Right cardiac atrium (tissue), 5 donors: ENCODE data around the gene UBE3B. TPM values are rescaled to one million over a fixed set of nuclear protein-coding genes. Genes with fewer than 3 reads are reported as not detected.
A peak's percentile ranks its signal among the peaks of the same experiment; 100 is the strongest.

Experiments used
- ATAC-seq, 2 donors: fragments of 200-7000 bp; cut with Tn5 transposase; one replicate each; pipeline versions ENCODE4 v1.8.0 to v1.9.1; 2020; ENCODE audit warnings: moderate library complexity in 2 of 2, mild to moderate bottlenecking in 1 of 2
- DNase-seq, 3 donors: peaks; one replicate each; pipeline ENCODE4 v3.0.0-alpha.2; 2020
- H3K27ac ChIP-seq: one replicate; pipeline ENCODE4 v1.5.1; 2013; ENCODE audit warnings: mild to moderate bottlenecking, low read length, control low read depth, moderate library complexity
- H3K27me3 ChIP-seq: one replicate; pipeline ENCODE4 v1.6.1; 2013; ENCODE audit not compliant: control insufficient read depth, insufficient read depth
- H3K4me1 ChIP-seq: one replicate; pipeline ENCODE4 v1.6.1; 2013; ENCODE audit warnings: low read length; ENCODE audit not compliant: control insufficient read depth, insufficient read depth
- H3K4me3 ChIP-seq: one replicate; pipeline ENCODE4 v1.5.1; 2013; ENCODE audit warnings: low read length, control low read depth
- H3K9me3 ChIP-seq: one replicate; pipeline ENCODE4 v1.6.1; 2013; ENCODE audit warnings: low read length; ENCODE audit not compliant: control insufficient read depth
- WGBS: extraction: QIAGEN DNeasy Blood & Tissue Kit; methylation state at CpG from one replicate; pipeline ENCODE4 v1.1.7; 2013; 5-methylcytosine and 5-hydroxymethylcytosine counted together
- intact Hi-C, 4 donors: fragments of 100-400 bp; cut with DNase I; formaldehyde crosslinking; loops; one replicate each; pipeline versions ENCODE4 v1.11.0 to v1.14.0; 2022 to 2023
- polyA plus RNA-seq: library from polyadenylated mRNA; stranded (reverse); fragments of 200-250 nt; gene quantifications from one replicate; pipeline ENCODE4 v1.2.3, GENCODE V29; 2013
- total RNA-seq, 4 donors: library from RNA; stranded (reverse); fragmentation: NEBNext Ultra II Directional; extraction: Animal tissue kit (Norgen Biotek cat#: 25700); gene quantifications; one replicate each; pipeline ENCODE4 v1.2.1, GENCODE V29; 2021
- donor health status: healthy with polysubstance abuse.
- donor health status: DM: no; HTN: yes; CAD: no.
- donor health status: DM: no; HTN: no; CAD: no.
- donor health status: DM: no; HTN: yes; CAD: no; lungs with severe emphysema.
- donor health status: DM: yes; HTN: yes; CAD: no.

Gene UBE3B
- total and polyA plus RNA-seq, 5 donors, result 22.6 to 53.2 (median 46.7) TPM

- Histone ChIP-seq H3K27ac (peak within 1 kb of the TSS; percentile 56), H3K27me3 (no peaks in the 10 kb centered on the region), H3K9me3 (no peaks in the 10 kb centered on the region), H3K4me1 (peaks cover 4% of the 10 kb centered on the region), H3K4me3 (peak within 1 kb of the TSS; percentile 94)
- ATAC-seq, result peak; percentile 98 to 99
- under 1% methylated on average over 74 of the region's 74 CpGs for WGBS
- intact Hi-C loops, result loop anchor here in 1 of 4 donors (10.0 kb wide), 1 partner anchor 58 kb away; no protein-coding TSS in a partner anchor
- peak; percentile 99 to 100 (median 99) for DNase-seq
These were observed 95.8 kb downstream of the UBE3B start, which contains the start of the genes MMAB and MVK for GRCh38 chr12:109573029-109573913. Gene MMAB (minus strand): TSS chr12:109573504. CDS start chr12:109573480, 24 bp downstream. Gene MVK (plus strand): TSS chr12:109573794. CDS start chr12:109574823, 1,029 bp downstream.

- WGBS, result 1% methylated on average over 13 of the region's 13 CpGs
- Histone ChIP-seq H3K27ac (peak overlapping the region; percentile 32), H3K27me3 (no peaks in the 10 kb centered on the region), H3K4me3 (peak overlapping the region; percentile 94), H3K4me1 (peaks cover 4% of the 10 kb centered on the region), H3K9me3 (no peaks in the 10 kb centered on the region)
- intact Hi-C loops, result loop anchor here in 1 of 4 donors (10.0 kb wide), 1 partner anchor 59 kb away; no protein-coding TSS in a partner anchor
- ATAC-seq, result no peak
- no peak for DNase-seq
These were observed 96.4 kb downstream of the UBE3B start for GRCh38 chr12:109573914-109574244.

- no peak overlapping the region for H3K4me3 ChIP-seq
- H3K27me3 ChIP-seq, result no peaks in the 10 kb centered on the region
- no peak overlapping the region for H3K27ac ChIP-seq
- peaks cover 4% of the 10 kb centered on the region for H3K4me1 ChIP-seq
- 88% methylated on average over 3 of the region's 3 CpGs for WGBS
- no peaks in the 10 kb centered on the region for H3K9me3 ChIP-seq
- no peak for DNase-seq
- ATAC-seq, result no peak
- intact Hi-C loops, result loop anchor here in 1 of 4 donors (10.0 kb wide), 1 partner anchor 61 kb away; no protein-coding TSS in a partner anchor
These were observed 98.2 kb downstream of the UBE3B start for GRCh38 chr12:109575683-109576082.

GRCh38 chr12:109577311-109577710 is 99.9 kb downstream of the UBE3B start:
- H3K4me3 ChIP-seq, result no peak overlapping the region

GRCh38 chr12:109578330-109578927 is 101.0 kb downstream of the UBE3B start:
- DNase-seq (no peak), ATAC-seq (no peak)
- H3K9me3 ChIP-seq, result no peaks in the 10 kb centered on the region
- WGBS, result 90% methylated on average over 8 of the region's 8 CpGs
- no peaks in the 10 kb centered on the region for H3K27me3 ChIP-seq
- H3K4me3 ChIP-seq, result no peak overlapping the region
- peaks cover 4% of the 10 kb centered on the region for H3K4me1 ChIP-seq
- intact Hi-C loops, result loop anchor here in 1 of 4 donors (10.0 kb wide), 1 partner anchor 64 kb away; no protein-coding TSS in a partner anchor
- H3K27ac ChIP-seq, result no peak overlapping the region

More at GRCh38 chr12:109577311-109577710, 99.9 kb downstream of the UBE3B start:
- intact Hi-C loops, result loop anchor here in 1 of 4 donors (10.0 kb wide), 1 partner anchor 63 kb away; no protein-coding TSS in a partner anchor
- ATAC-seq, result no peak
- DNase-seq, result no peak
- no peaks in the 10 kb centered on the region for H3K27me3 ChIP-seq
- WGBS, result 92% methylated on average over 1 of the region's 1 CpG
- peaks cover 4% of the 10 kb centered on the region for H3K4me1 ChIP-seq
- no peak overlapping the region for H3K27ac ChIP-seq
- no peaks in the 10 kb centered on the region for H3K9me3 ChIP-seq

GRCh38 chr12:109579639-109580038 is 102.2 kb downstream of the UBE3B start:
- intact Hi-C loops, result loop anchor here in 1 of 4 donors (10.0 kb wide), 1 partner anchor 65 kb away; no protein-coding TSS in a partner anchor
- no peak overlapping the region for H3K27ac ChIP-seq
- H3K4me3 ChIP-seq, result no peak overlapping the region
- no peaks in the 10 kb centered on the region for H3K4me1 ChIP-seq
- DNase-seq (no peak), ATAC-seq (no peak)
- no peaks in the 10 kb centered on the region for H3K27me3 ChIP-seq
- WGBS, result 89% methylated on average over 7 of the region's 7 CpGs
- no peaks in the 10 kb centered on the region for H3K9me3 ChIP-seq

GRCh38 chr12:109580272-109580671 is 102.8 kb downstream of the UBE3B start:
- DNase-seq (no peak), ATAC-seq (no peak)
- 83% methylated on average over 8 of the region's 8 CpGs for WGBS
- Histone ChIP-seq H3K9me3 (no peaks in the 10 kb centered on the region), H3K27me3 (no peaks in the 10 kb centered on the region), H3K4me1 (no peaks in the 10 kb centered on the region), H3K4me3 (no peak overlapping the region), H3K27ac (no peak overlapping the region)
- intact Hi-C loops, result no loop called here

GRCh38 chr12:109580684-109581333 is 103.4 kb downstream of the UBE3B start:
- Histone ChIP-seq H3K4me1 (no peaks in the 10 kb centered on the region), H3K27me3 (no peaks in the 10 kb centered on the region), H3K27ac (no peak overlapping the region), H3K9me3 (no peaks in the 10 kb centered on the region), H3K4me3 (no peak overlapping the region)
- intact Hi-C loops, result no loop called here
- WGBS, result 90% methylated on average over 13 of the region's 13 CpGs
- no peak for DNase-seq
- ATAC-seq, result no peak

- Histone ChIP-seq H3K4me3 (no peak overlapping the region), H3K27me3 (no peaks in the 10 kb centered on the region), H3K4me1 (no peaks in the 10 kb centered on the region), H3K9me3 (no peaks in the 10 kb centered on the region), H3K27ac (no peak overlapping the region)
- ATAC-seq (no peak), DNase-seq (no peak)
- intact Hi-C loops, result no loop called here
- 91% methylated on average over 18 of the region's 18 CpGs for WGBS
These were observed 103.9 kb downstream of the UBE3B start for GRCh38 chr12:109581334-109581691.

GRCh38 chr12:109581856-109582255 is 104.4 kb downstream of the UBE3B start:
- ATAC-seq, result no peak
- Histone ChIP-seq H3K9me3 (no peaks in the 10 kb centered on the region), H3K4me1 (no peaks in the 10 kb centered on the region), H3K27ac (no peak overlapping the region), H3K27me3 (no peaks in the 10 kb centered on the region), H3K4me3 (no peak overlapping the region)
- 90% methylated on average over 8 of the region's 8 CpGs for WGBS
- intact Hi-C loops, result no loop called here
- DNase-seq, result no peak
